GM12878 (cell line): ENCODE results near the gene LTBP4. TPM values are rescaled to one million over a fixed set of nuclear protein-coding genes. Genes with fewer than 3 reads are reported as not detected.

Experiments used
- ATAC-seq: fragments of 200-7000 bp; cut with Tn5 transposase; 3 replicates; pipeline ENCODE4 v1.9.1; 2020; ENCODE audit warnings: mild to moderate bottlenecking, moderate library complexity
- BruUV-seq: library from RNA; stranded (reverse); fragments of 400-500 nt; replicated peaks from 2 replicates; lab custom pipeline; 2021; lab: Mats Ljungman, UMichigan
- CTCF ChIA-PET: fragments of 300-600 bp; sonication (Branson Sonifier 250); formaldehyde crosslinking; extraction: SDS; loops from one replicate; lab custom pipeline; 2021; ENCODE audit warnings: inconsistent platforms; lab: Yijun Ruan, JAX
- POLR2A ChIA-PET: fragments of 350-600 bp; formaldehyde crosslinking; extraction: SDS; loops from one replicate; lab custom pipeline; 2021; ENCODE audit warnings: inconsistent platforms; lab: Charles Lee
- RAD21 ChIA-PET: fragments of 300-600 bp; sonication (Branson Sonifier 250); formaldehyde crosslinking; loops from one replicate; lab custom pipeline; 2023; ENCODE audit warnings: antibody characterized with exemption; ENCODE audit not compliant: unreplicated experiment; lab: Charles Lee
- SMC1A ChIA-PET: fragments of 300-600 bp; sonication (Branson Sonifier 250); formaldehyde crosslinking; loops from one replicate; lab custom pipeline; 2023; ENCODE audit not compliant: unreplicated experiment, uncharacterized antibody; lab: Charles Lee
- DNase-seq: peaks from one replicate; pipeline ENCODE4 v3.0.0-alpha.2; 2011; ENCODE audit warnings: low read depth, low spot score
- FAIRE-seq: peaks from 3 replicates; lab custom pipeline; 2011; peaks lifted over from hg19 to GRCh38; lab: Jason Lieb, UNC
- H2AFZ ChIP-seq: 2 replicates; pipeline ENCODE4 v1.6.0; 2011; ENCODE audit warnings: low read depth, low read length, control low read depth; ENCODE audit not compliant: control insufficient read depth
- H3K27ac ChIP-seq: 2 replicates; pipeline ENCODE4 v1.5.1; 2011; ENCODE audit warnings: control low read depth; ENCODE audit not compliant: control insufficient read depth, insufficient read depth
- H3K27me3 ChIP-seq, 2 experiments: replicated peaks in 1 of 2; 2 replicates each; pipeline versions ENCODE4 v1.6.0 to v1.6.1; 2011; ENCODE audit warnings: low read length in 1 of 2; ENCODE audit not compliant: control insufficient read depth in 2 of 2, insufficient read depth in 2 of 2
- H3K36me3 ChIP-seq, 2 experiments: 2 replicates each; pipeline ENCODE4 v1.5.1; 2011; ENCODE audit warnings: low read length in 1 of 2; ENCODE audit not compliant: control insufficient read depth in 2 of 2, insufficient read depth in 2 of 2
- H3K4me1 ChIP-seq: 2 replicates; pipeline ENCODE4 v1.6.1; 2011; ENCODE audit warnings: mild to moderate bottlenecking, low read length, moderate library complexity, mixed read lengths; ENCODE audit not compliant: control insufficient read depth, insufficient read depth
- H3K4me2 ChIP-seq: 2 replicates; pipeline ENCODE4 v1.6.0; 2011; ENCODE audit warnings: control low read depth; ENCODE audit not compliant: control insufficient read depth, insufficient read depth
- H3K4me3 ChIP-seq: fragments of 200-600 bp; sonication (generic); 2 replicates; pipeline ENCODE4 v1.5.1; 2016
- H3K79me2 ChIP-seq: 2 replicates; pipeline ENCODE4 v1.6.0; 2011; ENCODE audit warnings: low read length; ENCODE audit not compliant: control insufficient read depth, insufficient read depth
- H3K9ac ChIP-seq: 2 replicates; pipeline ENCODE4 v1.8.0; 2011; ENCODE audit warnings: low read length, control low read depth, mixed read lengths; ENCODE audit not compliant: control insufficient read depth, insufficient read depth
- H3K9me3 ChIP-seq: replicated peaks from 3 replicates; pipeline ENCODE4 v1.5.1; 2011; ENCODE audit warnings: mild to moderate bottlenecking, low read length; ENCODE audit not compliant: control insufficient read depth, insufficient read depth
- H4K20me1 ChIP-seq: 2 replicates; pipeline ENCODE4 v1.6.0; 2011; ENCODE audit not compliant: control insufficient read depth, insufficient read depth
- ASH2L ChIP-seq: fragments of 300-600, 200-600 bp; sonication (generic); IDR thresholded peaks from 2 replicates; pipeline ENCODE4 v1.6.1; 2017; ENCODE audit warnings: low read depth, mild to moderate bottlenecking, borderline replicate concordance
- ATF2 ChIP-seq: IDR thresholded peaks from 2 replicates; pipeline ENCODE4 v1.6.1; 2012; ENCODE audit warnings: low read length, inconsistent platforms
- ATF7 ChIP-seq: fragments of 450-650 bp; IDR thresholded peaks from 2 replicates; pipeline ENCODE4 v1.6.1; 2016; ENCODE audit warnings: low read depth, mild to moderate bottlenecking
- BCL11A ChIP-seq: IDR thresholded peaks from 2 replicates; pipeline ENCODE4 v1.6.1; 2011; ENCODE audit warnings: low read depth, low read length
- EZH2 ChIP-seq: IDR thresholded peaks from 2 replicates; pipeline ENCODE4 v1.6.1; 2012; ENCODE audit warnings: low read depth, mild to moderate bottlenecking, control low read depth, inconsistent platforms, low read length, borderline replicate concordance; ENCODE audit not compliant: control insufficient read depth
- FOXK2 ChIP-seq: fragments of 450-650 bp; IDR thresholded peaks from 2 replicates; pipeline ENCODE4 v1.6.1; 2017; ENCODE audit warnings: mild to moderate bottlenecking, moderate library complexity
- MEF2A ChIP-seq: IDR thresholded peaks from 2 replicates; pipeline ENCODE4 v1.6.1; 2011; ENCODE audit warnings: low read depth, mild to moderate bottlenecking, low read length, moderate library complexity; ENCODE audit not compliant: insufficient read depth
- NR2C2 ChIP-seq: IDR thresholded peaks from 2 replicates; pipeline ENCODE4 v1.6.1; 2011; ENCODE audit warnings: borderline replicate concordance, low read depth; ENCODE audit not compliant: control insufficient read depth, insufficient read length
- PML ChIP-seq: IDR thresholded peaks from 2 replicates; pipeline ENCODE4 v1.6.1; 2012; ENCODE audit warnings: low read length, inconsistent platforms
- PRDM15 ChIP-seq: fragments of 450-650 bp; formaldehyde crosslinking; IDR thresholded peaks from 2 replicates; pipeline ENCODE4 v1.4.0; 2020; ENCODE audit warnings: mild to moderate bottlenecking, moderate library complexity
- RB1 ChIP-seq: fragments of 450-650 bp; formaldehyde crosslinking; IDR thresholded peaks from 2 replicates; pipeline ENCODE4 v1.6.1; 2017; ENCODE audit warnings: mild to moderate bottlenecking, borderline replicate concordance
- RELA ChIP-seq: fragments of 450-650 bp; IDR thresholded peaks from 2 replicates; pipeline ENCODE4 v1.8.0; 2014; ENCODE audit warnings: borderline replicate concordance; ENCODE audit not compliant: partially characterized antibody
- STAT1 ChIP-seq: fragments of 450-650 bp; conservative IDR thresholded peaks from 2 replicates; pipeline ENCODE4 v1.6.1; 2014; ENCODE audit warnings: antibody characterized with exemption, mild to moderate bottlenecking
- SUZ12 ChIP-seq: fragments of 200-600 bp; sonication (generic); IDR thresholded peaks from one replicate; pipeline ENCODE4 v1.6.1; 2018; ENCODE audit warnings: antibody characterized with exemption, mild to moderate bottlenecking; ENCODE audit not compliant: unreplicated experiment
- TCF12 ChIP-seq: IDR thresholded peaks from 2 replicates; pipeline ENCODE4 v1.6.1; 2011; ENCODE audit warnings: low read depth, mild to moderate bottlenecking, low read length
- ZNF217 ChIP-seq: fragments of 450-650 bp; IDR thresholded peaks from 2 replicates; pipeline ENCODE4 v1.6.1; 2017; ENCODE audit warnings: antibody characterized with exemption, mild to moderate bottlenecking
- WGBS: methylation state at CpG from one replicate; pipeline ENCODE4 v1.1.6; 2016; ENCODE audit warnings: low lambda C conversion rate; ENCODE audit not compliant: insufficient replicate concordance, insufficient coverage; ENCODE audit errors: missing lambda C conversion rate; 5-methylcytosine and 5-hydroxymethylcytosine counted together
- in situ Hi-C: fragments of 300-500 bp; cut with MboI; formaldehyde crosslinking; loops from 9 replicates; pipeline ENCODE4 v1.14.3; 2018; ENCODE audit warnings: mixed read lengths
- intact Hi-C: fragments of 100-400 bp; cut with micrococcal nuclease; formaldehyde crosslinking; loops from one replicate; pipeline ENCODE4 v1.14.2; 2022; ENCODE audit not compliant: unreplicated experiment
- polyA plus RNA-seq, 11 experiments: library from polyadenylated mRNA; depleted of rRNA in 4 of 11; unstranded in 6 of 11; stranded (reverse) in 5 of 11; fragments of >200 nt; fragmentation: Nextera tagmentation in 4 of 11; fragmentation: Illumina TruSeq in 1 of 11; extraction: Ambion mirVana in 4 of 11; extraction: Trizol in 1 of 11; gene quantifications; 1 replicate in 1 of 11; 2 replicates in 10 of 11; pipeline versions ENCODE4 v1.2.1 to v1.2.3, GENCODE V29; 2011 to 2016; ENCODE audit warnings: inconsistent platforms in 2 of 11, missing spikeins in 2 of 11, low read depth in 1 of 11
- total RNA-seq, 4 experiments: library from RNA; depleted of rRNA in 3 of 4; stranded (reverse); fragments of >200 nt in 3 of 4; fragmentation: Illumina TruSeq in 1 of 4; extraction: Trizol in 1 of 4; gene quantifications; 2 replicates each; pipeline versions ENCODE4 v1.2.1 to v1.2.3, GENCODE V29; 2013 to 2021

LTBP4 gene
- total and polyA plus RNA-seq, 10 of the 15 experiments (the other 5 are each of a cell fraction or from before 2014, with no cell fraction given) = 0.09 to 34.6 (median 8.5) TPM; not detected in 1

- no peak overlapping the region for H3K27ac ChIP-seq
- no peak for ATAC-seq
- H3K4me2 ChIP-seq = no peak overlapping the region
- H3K36me3 ChIP-seq = no peaks in the 10 kb centered on the region
- SMC1A ChIA-PET = no interaction called here
- H4K20me1 ChIP-seq = no peaks in the 10 kb centered on the region
- no peak for TF ChIP-seq EZH2
- TF ChIP-seq ATF7 = no peak
- TF ChIP-seq MEF2A = no peak
- no peak for TF ChIP-seq SUZ12
- no peak for TF ChIP-seq FOXK2
- no peak for TF ChIP-seq ASH2L
- no peak for TF ChIP-seq STAT1
- no peak for TF ChIP-seq RB1
- no peak for TF ChIP-seq BCL11A
- TF ChIP-seq TCF12 = no peak
- TF ChIP-seq ATF2 = no peak
- TF ChIP-seq ZNF217 = no peak
- TF ChIP-seq PRDM15 (CRISPR knock-in tag) = no peak
- TF ChIP-seq RELA = no peak
- TF ChIP-seq NR2C2 = no peak
- no peak for TF ChIP-seq PML
- TF ChIP-seq, all 136 proteins: peak for 0
- Histone ChIP-seq H3K4me3 (no peak overlapping the region), H3K27me3 (no peaks in the 10 kb centered on the region), H3K9me3 (no peaks in the 10 kb centered on the region; the same call in 2 of the 3 replicates), H3K79me2 (no peaks in the 10 kb centered on the region), H3K9ac (no peak overlapping the region), H3K4me1 (peaks cover 4% of the 10 kb centered on the region; the same call in 1 of the 2 replicates), H2AFZ (no peak overlapping the region)
- ChIA-PET CTCF (interaction anchor here (1.0 to 3.8 kb wide), 2 partner anchors 8 to 12 kb away, joined by 5 to 33 read pairs; no protein-coding TSS in a partner anchor), RAD21 (no interaction called here), POLR2A (interaction anchor here (0.7 kb wide), 1 partner anchor 752 kb away, joined by 5 read pairs; no protein-coding TSS in a partner anchor)
- FAIRE-seq = no peak
- WGBS = 46% methylated on average over 3 of the region's 5 CpGs
- in situ Hi-C loops = no loop called here
- intact Hi-C loops = no loop called here
- no peak for DNase-seq
- no TSS peak for BruUV-seq
These were observed 45.6 kb downstream of the LTBP4 start for GRCh38 chr19:40646743-40647254.
